D721Med (cell line): ENCODE results near the gene PLEKHD1.
A peak's percentile ranks its signal among the peaks of the same experiment; 100 is the strongest.

Experiments used
- DNase-seq: peaks from one replicate; pipeline ENCODE4 v3.0.0; 2011; ENCODE audit warnings: low spot score; ENCODE audit not compliant: insufficient read length
- FAIRE-seq: peaks from 2 replicates; lab custom pipeline; 2011; peaks lifted over from hg19 to GRCh38; lab: Jason Lieb, UNC
- TF ChIP-seq, protein P1 (sequence below): IDR thresholded peaks from 2 replicates; pipeline ENCODE4 v1.5.1; 2012; ENCODE audit warnings: mild to moderate bottlenecking, control low read depth; ENCODE audit not compliant: insufficient read depth; ENCODE audit errors: missing control alignments

The PLEKHD1 gene

DNA sequence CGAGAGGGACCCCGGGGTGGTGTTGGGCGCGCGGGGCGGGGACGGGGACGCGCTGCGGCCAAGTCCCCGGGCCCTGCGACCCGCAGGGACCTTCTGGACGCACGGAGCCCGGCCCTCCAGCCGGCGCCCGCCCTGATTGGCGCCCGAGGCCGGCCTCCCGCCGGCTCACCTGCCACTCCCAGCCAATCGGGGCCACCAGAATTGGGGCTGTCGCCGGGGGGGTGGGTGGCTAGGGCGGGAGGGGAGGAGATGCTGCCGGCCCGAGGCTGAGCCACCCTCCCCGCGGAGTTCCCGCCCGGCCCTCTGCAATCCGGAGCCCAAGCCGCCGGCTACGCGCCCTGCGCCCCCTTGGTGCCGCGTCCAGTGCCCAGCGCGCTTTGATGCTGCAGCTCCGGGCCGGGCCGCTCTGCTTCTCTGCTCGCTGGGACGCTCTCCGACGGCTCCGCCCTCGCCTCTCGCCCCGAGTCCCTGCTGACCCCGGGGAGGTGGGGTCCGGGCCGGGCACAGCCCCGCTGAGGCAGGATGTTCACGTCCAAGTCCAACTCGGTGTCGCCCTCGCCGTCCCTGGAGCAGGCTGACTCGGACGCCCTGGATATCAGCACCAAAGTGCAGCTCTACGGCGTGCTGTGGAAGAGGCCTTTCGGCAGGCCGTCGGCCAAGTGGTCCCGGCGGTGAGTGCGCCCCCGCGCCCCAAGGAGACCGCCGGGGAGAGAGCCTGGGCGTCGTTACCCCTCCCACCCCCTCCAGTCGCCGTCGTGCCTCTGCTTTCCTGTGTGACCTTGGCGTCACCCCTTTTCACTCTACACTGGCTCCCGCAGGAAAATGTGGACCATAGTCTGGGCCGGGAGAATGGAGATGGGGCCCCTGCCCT, at the start of gene PLEKHD1:
TSS of gene PLEKHD1 (plus strand) at position 285 of the 871 bp plus-strand sequence. CDS start at position 523, 238 bp downstream.
- DNase-seq = peak; percentile 66
- no peak for FAIRE-seq
- TF ChIP-seq, protein P1, sequence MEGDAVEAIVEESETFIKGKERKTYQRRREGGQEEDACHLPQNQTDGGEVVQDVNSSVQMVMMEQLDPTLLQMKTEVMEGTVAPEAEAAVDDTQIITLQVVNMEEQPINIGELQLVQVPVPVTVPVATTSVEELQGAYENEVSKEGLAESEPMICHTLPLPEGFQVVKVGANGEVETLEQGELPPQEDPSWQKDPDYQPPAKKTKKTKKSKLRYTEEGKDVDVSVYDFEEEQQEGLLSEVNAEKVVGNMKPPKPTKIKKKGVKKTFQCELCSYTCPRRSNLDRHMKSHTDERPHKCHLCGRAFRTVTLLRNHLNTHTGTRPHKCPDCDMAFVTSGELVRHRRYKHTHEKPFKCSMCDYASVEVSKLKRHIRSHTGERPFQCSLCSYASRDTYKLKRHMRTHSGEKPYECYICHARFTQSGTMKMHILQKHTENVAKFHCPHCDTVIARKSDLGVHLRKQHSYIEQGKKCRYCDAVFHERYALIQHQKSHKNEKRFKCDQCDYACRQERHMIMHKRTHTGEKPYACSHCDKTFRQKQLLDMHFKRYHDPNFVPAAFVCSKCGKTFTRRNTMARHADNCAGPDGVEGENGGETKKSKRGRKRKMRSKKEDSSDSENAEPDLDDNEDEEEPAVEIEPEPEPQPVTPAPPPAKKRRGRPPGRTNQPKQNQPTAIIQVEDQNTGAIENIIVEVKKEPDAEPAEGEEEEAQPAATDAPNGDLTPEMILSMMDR = no peak

DNA sequence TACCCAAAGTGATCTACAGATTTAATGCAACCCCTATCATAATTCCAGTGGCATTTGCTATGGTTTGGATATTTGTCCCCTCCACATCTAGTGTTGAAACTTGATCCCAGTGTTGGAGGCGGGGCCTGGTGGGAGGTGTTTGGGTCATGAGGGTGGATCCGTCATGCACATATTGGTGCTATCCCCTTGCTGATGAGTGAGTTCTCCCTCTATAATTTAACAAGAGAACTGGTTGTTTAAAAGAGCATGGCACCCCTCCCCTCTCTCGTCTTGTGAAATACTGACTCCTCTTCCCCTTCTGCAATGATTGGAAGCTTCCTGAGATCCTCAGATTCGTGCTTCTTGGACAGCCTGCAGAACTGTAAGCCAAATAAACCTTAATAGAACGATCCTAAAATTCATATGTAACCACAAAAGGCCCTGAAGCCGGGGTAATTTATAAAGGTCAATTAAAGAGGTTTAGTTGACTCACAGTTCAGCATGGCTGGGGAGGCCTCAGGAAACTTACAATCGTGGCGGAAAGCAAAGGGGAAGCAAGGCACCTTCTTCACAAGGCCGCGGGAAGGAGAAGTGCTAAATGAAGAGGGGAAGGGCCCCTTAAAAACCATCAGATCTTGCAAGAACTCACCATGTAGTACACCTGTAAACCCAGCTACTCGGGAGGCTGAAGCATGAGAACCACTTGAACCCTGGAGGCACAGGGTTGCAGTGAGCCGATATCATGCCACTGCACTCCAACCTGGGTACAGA, 44.8 kb upstream of the PLEKHD1 start:
- FAIRE-seq (no peak), DNase-seq (no peak)
- TF ChIP-seq, protein P1 = no peak

DNA sequence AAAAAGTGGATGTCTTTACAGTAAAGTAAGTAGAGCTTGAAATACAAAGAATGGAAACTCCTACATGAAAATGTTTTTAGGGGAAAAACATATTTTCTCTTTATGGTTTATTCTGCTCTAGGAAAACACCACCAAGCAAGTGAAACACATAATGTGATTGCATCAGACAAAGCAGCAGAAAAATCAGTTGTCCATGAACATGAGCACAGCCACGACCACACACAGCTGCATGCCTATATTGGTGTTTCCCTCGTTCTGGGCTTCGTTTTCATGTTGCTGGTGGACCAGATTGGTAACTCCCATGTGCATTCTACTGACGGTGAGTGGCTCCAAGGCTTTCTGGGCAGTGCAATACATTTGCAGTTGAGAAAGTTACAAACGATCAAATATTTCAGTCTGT, 42.6 kb upstream of the PLEKHD1 start:
- FAIRE-seq = no peak
- TF ChIP-seq, protein P1 = no peak
- no peak for DNase-seq

DNA sequence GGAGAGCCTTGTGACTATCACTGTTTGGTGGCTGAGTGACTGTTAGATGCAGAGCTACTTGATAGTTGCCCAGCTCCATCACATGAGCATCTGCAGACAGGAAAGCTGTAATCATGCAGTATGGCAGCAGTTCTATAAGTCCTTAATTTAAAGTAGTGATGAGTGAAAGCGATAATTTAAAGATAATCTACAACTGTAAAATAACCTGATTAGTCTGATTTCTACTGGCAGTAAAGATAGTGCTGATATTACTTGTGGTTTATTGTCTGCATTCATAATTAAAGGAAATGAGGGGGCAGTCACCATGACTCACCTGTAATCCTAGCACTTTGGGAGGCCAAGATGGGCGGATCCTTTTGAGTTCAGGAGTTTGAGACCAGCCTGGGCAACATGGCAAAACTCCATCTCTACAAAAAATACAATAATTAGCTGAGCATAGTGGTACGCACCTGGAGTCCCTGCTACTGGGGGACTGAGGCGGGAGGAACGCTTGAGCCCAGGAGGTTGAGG, 41.2 kb upstream of the PLEKHD1 start:
- TF ChIP-seq, protein P1 = no peak
- FAIRE-seq = no peak

DNA sequence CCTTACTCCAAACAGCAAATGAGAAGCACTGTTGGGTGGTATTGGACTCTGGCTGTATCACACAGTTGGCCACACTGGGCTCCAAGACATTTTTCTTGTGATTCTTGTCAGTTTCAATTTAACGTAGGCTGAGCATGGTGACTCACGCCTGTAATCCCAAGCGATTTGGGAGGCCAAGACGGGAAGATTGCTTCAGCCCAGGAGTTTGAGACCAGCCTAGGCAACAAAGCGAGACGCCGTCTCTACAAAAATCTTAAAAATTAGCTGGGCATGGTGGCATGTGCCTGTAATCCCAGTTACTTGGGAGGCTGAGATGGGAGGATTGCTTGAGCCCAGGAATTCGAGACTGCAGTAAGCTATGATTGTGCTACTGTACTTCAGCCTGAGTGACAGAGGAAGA, 35.3 kb upstream of the PLEKHD1 start:
- DNase-seq = no peak
- TF ChIP-seq, protein P1 = no peak
- no peak for FAIRE-seq

More for the DNA sequence above, 41.2 kb upstream of the PLEKHD1 start:
- DNase-seq = no peak

DNA sequence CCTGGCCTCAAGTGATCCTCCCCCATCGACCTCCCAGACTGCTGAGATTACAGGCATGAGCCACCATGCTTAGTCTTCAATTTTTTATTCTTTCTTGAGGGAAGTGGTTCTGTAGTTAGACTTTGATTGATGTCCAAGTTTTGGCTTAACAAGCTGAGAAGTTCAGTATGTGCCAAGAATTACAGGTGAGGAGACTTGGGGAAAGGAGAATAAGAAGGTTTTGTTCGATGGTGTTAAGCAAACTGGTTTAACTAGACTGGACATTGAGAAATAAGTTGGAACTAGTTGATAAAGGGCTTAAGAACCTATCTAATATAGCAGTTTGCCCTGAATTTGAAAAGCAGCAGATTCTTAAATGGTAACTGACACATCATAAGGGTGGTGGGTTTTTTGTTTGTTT, 32.6 kb upstream of the PLEKHD1 start:
- TF ChIP-seq, protein P1 = no peak
- no peak for DNase-seq
- no peak for FAIRE-seq
